Peyer's patch (tissue), 4 donors: ENCODE data around the gene AFF2.

Source experiments
- POLR2A ChIP-seq, 2 donors: fragments of 450-650 bp; IDR thresholded peaks; one replicate each; pipeline ENCODE4 v1.5.1; 2017; ENCODE audit warnings: antibody characterized with exemption in 2 of 2, mild to moderate bottlenecking in 2 of 2, moderate library complexity in 2 of 2
- TF ChIP-seq, protein P1 (sequence below), 6 experiments: fragments of 450-650 bp in 4 of 6; fragments of 200-600 bp in 2 of 6; sonication (generic) in 1 of 6; IDR thresholded peaks; one replicate each; pipeline ENCODE4 v1.5.1; 2017 to 2019; ENCODE audit warnings: antibody characterized with exemption in 6 of 6, mild to moderate bottlenecking in 3 of 6, moderate library complexity in 1 of 6

- no peak for TF ChIP-seq POLR2A (IDR thresholded peaks at IDR 0.05)
- TF ChIP-seq, protein P1, sequence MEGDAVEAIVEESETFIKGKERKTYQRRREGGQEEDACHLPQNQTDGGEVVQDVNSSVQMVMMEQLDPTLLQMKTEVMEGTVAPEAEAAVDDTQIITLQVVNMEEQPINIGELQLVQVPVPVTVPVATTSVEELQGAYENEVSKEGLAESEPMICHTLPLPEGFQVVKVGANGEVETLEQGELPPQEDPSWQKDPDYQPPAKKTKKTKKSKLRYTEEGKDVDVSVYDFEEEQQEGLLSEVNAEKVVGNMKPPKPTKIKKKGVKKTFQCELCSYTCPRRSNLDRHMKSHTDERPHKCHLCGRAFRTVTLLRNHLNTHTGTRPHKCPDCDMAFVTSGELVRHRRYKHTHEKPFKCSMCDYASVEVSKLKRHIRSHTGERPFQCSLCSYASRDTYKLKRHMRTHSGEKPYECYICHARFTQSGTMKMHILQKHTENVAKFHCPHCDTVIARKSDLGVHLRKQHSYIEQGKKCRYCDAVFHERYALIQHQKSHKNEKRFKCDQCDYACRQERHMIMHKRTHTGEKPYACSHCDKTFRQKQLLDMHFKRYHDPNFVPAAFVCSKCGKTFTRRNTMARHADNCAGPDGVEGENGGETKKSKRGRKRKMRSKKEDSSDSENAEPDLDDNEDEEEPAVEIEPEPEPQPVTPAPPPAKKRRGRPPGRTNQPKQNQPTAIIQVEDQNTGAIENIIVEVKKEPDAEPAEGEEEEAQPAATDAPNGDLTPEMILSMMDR (IDR thresholded peaks at IDR 0.05): no peak
Measured at GRCh38 chrX:148715361-148715760, 214.9 kb downstream of the AFF2 start.
